HG03095 (cell line): ENCODE results near the gene PBX1.

ENCODE experiments used
- ATAC-seq: cut with Tn5 transposase; IDR thresholded peaks from one replicate; pipeline ENCODE4 v1.9.1; 2021; ENCODE audit warnings: moderate library complexity; ENCODE audit not compliant: unreplicated experiment

PBX1 gene

DNA sequence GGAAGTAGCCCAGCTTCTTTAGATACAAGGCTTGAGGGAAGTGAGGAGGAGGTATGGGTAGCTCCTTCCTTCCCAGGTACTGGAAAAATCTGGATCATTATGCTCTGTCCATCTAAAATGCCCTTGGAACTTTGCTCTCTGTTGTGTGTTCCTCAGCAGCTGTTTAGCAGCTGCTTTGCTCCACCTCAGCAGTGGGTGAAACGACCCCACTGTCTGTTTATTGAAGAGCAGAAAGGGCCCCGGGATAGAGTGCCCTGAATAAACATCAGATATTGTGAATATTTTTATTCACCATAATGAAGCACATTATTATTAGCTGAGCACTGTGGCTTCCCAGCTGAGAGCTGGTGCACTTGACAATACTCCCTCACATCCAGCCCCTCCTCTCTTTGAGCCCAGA is 237.9 kb downstream of the PBX1 start:
- ATAC-seq = no peak

DNA sequence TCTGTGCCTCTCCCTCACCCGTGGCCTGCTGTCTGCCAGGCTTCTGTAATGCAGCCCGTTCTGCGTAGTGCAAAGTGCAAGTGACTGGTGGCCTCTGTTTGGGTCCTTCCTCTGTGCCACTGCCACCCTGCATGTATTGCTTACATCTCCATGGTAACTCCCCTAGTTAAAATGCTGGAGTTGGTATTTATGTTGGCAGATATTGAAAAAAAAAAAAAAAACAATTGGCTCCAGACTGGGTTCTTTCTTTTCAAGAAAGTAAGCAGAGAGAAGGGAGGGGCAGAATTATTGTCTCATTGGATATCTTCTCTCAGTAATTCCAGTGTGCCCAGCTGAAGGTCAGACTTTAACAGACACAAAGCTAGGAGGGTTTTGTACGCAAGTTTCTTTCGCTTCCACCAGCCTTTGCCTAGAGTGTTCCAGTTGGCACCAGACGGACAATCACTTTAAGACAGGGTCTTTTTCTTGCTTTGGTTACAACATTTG is 242.3 kb downstream of the PBX1 start:
- no peak for ATAC-seq

- ATAC-seq = no peak
These were observed 243.0 kb downstream of the PBX1 start for GRCh38 chr1:164801791-164802502.

DNA sequence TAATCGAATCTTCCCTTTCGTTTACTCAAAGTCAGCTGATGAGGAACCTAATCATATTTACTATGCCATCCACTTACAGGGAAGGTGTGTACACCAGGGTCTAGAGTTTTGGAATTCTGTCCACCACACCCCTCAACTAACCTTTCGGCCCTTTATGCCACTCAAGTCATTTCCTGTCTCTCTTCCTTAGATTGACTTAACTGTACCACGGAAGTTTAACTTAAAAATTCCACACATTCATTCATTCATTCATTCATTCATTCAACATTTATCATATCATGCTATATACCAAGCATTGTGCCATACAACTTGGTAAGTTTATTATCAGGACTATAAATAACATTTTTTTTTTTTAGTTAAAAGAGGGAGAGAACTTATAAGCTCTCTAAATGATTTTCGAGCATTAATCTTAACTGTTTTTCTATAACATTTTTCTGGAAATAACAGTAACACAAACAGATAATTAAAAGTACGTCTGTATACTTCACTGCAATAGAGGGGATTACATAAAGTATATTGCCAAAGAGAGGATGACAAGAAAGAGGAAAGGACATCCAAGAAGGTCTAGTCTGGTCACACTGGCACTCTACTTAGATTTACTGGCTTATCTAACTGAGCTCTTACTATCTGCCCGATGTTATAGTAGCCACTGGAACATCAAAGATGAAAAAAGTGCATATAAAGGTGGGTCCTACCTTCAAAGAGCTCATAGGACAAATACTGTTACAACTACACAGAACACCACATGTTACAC is 243.7 kb downstream of the PBX1 start:
- ATAC-seq = no peak

DNA sequence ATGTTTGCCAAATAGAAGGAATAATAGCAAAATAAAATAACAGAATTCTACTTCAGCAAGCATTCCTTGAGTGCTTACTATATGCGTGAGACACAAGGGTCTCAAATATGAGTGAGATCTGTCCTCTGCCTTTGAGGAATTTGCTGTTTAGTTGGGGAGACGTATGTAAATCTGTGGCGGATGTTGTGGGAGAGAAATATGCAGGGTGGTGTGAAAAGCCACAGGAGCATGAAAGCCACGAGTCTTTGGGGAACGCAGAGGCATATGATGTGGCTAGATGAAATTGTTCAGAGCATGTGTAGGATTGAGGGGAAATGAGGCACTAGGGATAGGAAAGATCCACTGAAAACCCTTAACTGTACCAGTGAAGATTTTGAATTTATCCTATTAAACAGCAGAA is 244.4 kb downstream of the PBX1 start:
- ATAC-seq = no peak

- no peak for ATAC-seq
These were observed 245.4 kb downstream of the PBX1 start for GRCh38 chr1:164804366-164804765.

- no peak for ATAC-seq
These were observed 246.4 kb downstream of the PBX1 start for GRCh38 chr1:164805399-164805798.

DNA sequence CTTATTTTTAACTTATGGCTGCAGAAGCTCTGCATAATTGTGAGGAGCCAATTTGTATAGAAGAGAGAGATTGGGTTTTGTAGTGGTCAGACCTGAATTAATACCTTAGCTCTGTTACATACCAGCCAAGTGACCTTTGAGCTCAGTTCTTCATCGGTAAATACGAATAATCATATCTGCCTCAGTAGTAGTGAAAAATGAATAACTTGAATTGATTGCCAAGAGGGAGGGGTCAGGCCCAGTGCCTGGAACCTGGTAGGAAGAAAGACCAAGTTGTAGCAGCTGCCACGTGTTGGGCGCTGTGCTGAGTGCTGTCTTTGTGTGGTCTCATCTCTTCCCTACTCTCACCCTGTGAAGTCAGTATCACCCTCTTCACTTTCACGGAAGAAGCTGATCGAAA is 247.5 kb downstream of the PBX1 start:
- ATAC-seq = no peak

GRCh38 chr1:164813776-164814175 is 254.8 kb downstream of the PBX1 start:
- no peak for ATAC-seq

GRCh38 chr1:164821648-164822047 is 262.7 kb downstream of the PBX1 start:
- ATAC-seq = no peak

GRCh38 chr1:164823486-164824279 is 264.7 kb downstream of the PBX1 start:
- no peak for ATAC-seq

GRCh38 chr1:164824542-164824941 is 265.6 kb downstream of the PBX1 start:
- no peak for ATAC-seq

DNA sequence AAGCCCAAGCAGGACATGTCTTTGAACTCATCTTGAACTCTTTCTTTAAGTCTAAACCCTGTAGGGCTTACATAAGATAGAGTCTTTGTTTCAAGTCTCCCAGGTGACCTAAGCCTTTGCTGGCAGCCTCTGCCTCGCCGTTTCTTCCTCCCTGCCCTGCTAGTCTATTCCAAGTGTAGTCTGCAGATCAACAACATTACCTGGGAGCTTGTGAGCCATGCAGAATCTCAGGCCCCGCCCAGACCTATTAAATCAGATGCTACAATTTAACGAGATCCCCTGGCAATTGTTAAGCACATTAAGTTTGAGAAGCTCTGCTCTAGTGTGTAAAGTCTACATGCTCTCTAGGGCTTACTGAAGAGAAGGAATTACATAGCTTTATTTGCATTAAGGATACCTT is 271.6 kb downstream of the PBX1 start:
- ATAC-seq = no peak

- no peak for ATAC-seq
These were observed 275.7 kb downstream of the PBX1 start for GRCh38 chr1:164834641-164835040.

- ATAC-seq = no peak
These were observed 277.6 kb downstream of the PBX1 start for GRCh38 chr1:164836614-164837018.

DNA sequence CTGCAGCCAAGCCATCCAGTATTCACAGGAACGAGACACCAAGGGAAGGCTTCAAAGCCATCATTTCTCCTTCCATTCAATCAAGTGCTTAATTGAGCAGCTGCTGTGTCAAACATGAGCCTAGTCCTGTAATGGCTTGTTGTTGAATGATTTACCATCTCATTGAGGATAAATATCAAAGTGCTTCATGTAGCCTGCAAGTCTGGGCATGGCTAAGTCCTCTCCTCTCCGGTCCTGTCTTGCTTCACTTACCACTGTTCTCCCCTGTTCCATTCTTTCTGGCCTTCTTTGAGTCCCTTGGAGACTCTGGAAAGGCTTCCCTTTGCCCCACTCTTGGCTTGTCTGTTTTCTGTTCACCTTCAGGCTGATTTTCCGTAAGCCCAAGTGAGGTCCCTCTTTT is 279.8 kb downstream of the PBX1 start:
- ATAC-seq = no peak

DNA sequence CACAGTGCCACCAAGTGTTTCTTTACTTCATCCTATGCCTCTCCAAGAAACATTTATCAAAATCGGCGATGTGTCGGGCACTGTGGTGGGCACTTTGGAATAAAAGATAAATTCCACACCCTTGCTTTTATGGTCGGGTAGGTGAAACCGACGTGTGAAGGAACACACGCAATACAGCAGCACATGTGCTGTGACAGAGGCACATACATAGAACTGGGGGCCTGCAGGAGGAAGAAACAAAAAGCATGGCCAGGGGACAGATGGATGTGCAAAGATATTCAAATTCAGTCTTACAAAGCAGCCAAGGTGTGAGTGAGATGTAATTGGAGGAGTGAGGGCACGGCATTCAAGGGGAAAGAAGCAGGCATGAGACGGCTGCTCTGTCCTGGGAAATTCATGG is 282.0 kb downstream of the PBX1 start:
- no peak for ATAC-seq

DNA sequence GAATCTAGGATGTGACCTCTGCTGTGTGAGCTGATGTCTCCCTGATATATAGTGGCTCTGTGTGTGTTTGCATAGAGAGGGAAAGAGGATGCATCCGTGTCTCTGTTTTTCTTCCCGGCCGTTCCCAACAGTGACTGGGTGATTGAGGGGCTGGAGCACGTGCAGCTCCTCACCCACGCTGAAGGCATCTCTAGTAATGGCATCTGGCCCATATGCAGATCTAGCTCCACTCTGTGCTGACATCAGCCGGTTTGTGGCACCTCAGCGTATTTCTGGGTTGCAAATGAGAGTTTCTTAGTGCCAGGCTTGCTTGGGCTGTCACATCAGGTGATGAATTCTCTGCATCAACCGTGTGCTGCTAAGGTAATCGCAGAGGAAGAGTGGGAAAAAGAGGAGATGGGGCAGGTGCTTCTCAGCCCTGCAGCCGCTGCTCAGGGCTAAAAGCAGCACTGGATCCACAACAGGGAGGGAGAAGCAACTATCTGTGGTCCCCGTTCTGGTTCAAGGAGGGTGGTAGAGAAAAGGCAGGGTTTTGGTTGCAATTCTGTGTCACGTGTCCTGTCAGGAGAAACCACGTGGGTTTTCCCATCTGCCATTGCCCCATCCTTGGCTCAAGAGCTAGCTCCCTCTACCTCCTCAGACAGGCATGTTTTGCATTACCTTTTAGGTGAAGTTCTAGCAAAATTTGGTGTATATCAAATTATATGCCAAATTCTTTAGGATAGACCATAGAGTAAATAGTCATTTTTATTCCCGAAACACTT is 282.9 kb downstream of the PBX1 start:
- no peak for ATAC-seq

DNA sequence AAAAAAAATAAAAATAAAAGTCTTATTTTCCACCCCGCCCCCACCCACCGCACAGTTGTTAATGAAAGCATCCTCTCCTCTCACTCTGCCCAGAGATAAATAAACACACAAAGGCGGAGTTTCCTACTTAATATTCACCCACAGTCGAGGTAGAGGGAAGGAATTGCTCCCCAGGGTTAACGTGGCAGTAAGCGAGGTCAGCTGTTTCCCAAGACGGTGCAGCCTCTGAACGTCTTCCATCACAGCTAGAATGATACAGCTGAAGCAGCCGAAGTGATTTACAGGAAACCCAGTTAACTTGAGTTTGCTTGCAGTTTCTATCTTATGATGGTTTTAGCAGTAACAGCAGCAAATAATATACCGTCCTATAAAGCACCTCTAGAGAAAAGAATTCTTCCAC is 283.9 kb downstream of the PBX1 start:
- ATAC-seq = no peak

GRCh38 chr1:164843743-164844500 is 284.9 kb downstream of the PBX1 start:
- ATAC-seq = no peak
